ENCODE data around the gene LPCAT4.
"Not testable (repeated sequence)": the region's sequence is repeated elsewhere in the genome, so short reads cannot be mapped to it uniquely, and the experiment has no call there.

LPCAT4 gene

GRCh38 chr15:34354286-34354685 is 12.7 kb downstream of the LPCAT4 start:
- no peak overlapping the region for H2BK12ac ChIP-seq (ENCODE audit: low read length)
- no peak overlapping the region for H2AFZ ChIP-seq (ENCODE audit: insufficient read depth, low read length, poor library complexity)
- no peak overlapping the region for H3K14ac ChIP-seq (ENCODE audit: low read length)
- no peak overlapping the region for H3K4me2 ChIP-seq (ENCODE audit: low read length)
- no peak overlapping the region for H3K4ac ChIP-seq (ENCODE audit: low read depth, low read length)
- H3K79me1 ChIP-seq (ENCODE audit: low read length), result no peaks in the 10 kb centered on the region
- H4K8ac ChIP-seq (ENCODE audit: low read depth, low read length), result no peak overlapping the region
- no peak overlapping the region for H3K23ac ChIP-seq (ENCODE audit: low read length)
- H3K4me1 ChIP-seq (ENCODE audit: control insufficient read depth in 1 of 2, insufficient read depth in 2 of 2, low read length in 2 of 2), result no peaks in the 10 kb centered on the region
- H3K4me3 ChIP-seq (ENCODE audit: low read depth, low read length), result no peak overlapping the region
- no peak overlapping the region for H3K18ac ChIP-seq (ENCODE audit: low read length)
- H3K36me3 ChIP-seq (ENCODE audit: control insufficient read depth in 1 of 2, insufficient read depth in 2 of 2, low read length in 2 of 2), result peaks cover 11 to 28% of the 10 kb centered on the region in 2 experiments
- WGBS (ENCODE audit: extremely low coverage, insufficient coverage, insufficient read length), result no CpG with 5 or more reads among the region's 7 CpGs
- H4K12ac ChIP-seq (ENCODE audit: low read depth, low read length), result no peak overlapping the region
- no peaks in the 10 kb centered on the region for H3K27me3 ChIP-seq (ENCODE audit: insufficient read depth, low read length)
- no peak overlapping the region for H2BK120ac ChIP-seq (ENCODE audit: insufficient read depth, low read length, poor library complexity)
- H4K91ac ChIP-seq (ENCODE audit: low read depth, low read length), result no peak overlapping the region
- no peak overlapping the region for H3K9ac ChIP-seq (ENCODE audit: low read length)
- H3K79me2 ChIP-seq (ENCODE audit: control insufficient read depth, insufficient read depth, low read length, poor library complexity), result no peaks in the 10 kb centered on the region
- no peak for DNase-seq
- no peak overlapping the region for H2AK5ac ChIP-seq (ENCODE audit: low read length)
- no peak overlapping the region for H3K27ac ChIP-seq (ENCODE audit: low read depth, low read length)
- no peaks in the 10 kb centered on the region for H3K9me3 ChIP-seq (ENCODE audit: insufficient read depth, low read depth, low read length)
- H2BK5ac ChIP-seq (ENCODE audit: low read depth, low read length, poor library complexity), result no peak overlapping the region

- DNase-seq, result no peak
- Histone ChIP-seq H3K79me1 (ENCODE audit: low read length) (no peaks in the 10 kb centered on the region), H3K14ac (ENCODE audit: low read length) (no peak overlapping the region), H4K8ac (ENCODE audit: low read depth, low read length) (no peak overlapping the region), H3K9me3 (ENCODE audit: insufficient read depth, low read depth, low read length) (no peaks in the 10 kb centered on the region), H2BK5ac (ENCODE audit: low read depth, low read length, poor library complexity) (no peak overlapping the region), H3K36me3 (ENCODE audit: control insufficient read depth in 1 of 2, insufficient read depth in 2 of 2, low read length in 2 of 2) (peaks cover 7 to 24% of the 10 kb centered on the region in 2 experiments), H3K27me3 (ENCODE audit: insufficient read depth, low read length) (no peaks in the 10 kb centered on the region), H3K18ac (ENCODE audit: low read length) (no peak overlapping the region), H3K79me2 (ENCODE audit: control insufficient read depth, insufficient read depth, low read length, poor library complexity) (no peaks in the 10 kb centered on the region), H3K4me2 (ENCODE audit: low read length) (no peak overlapping the region), H3K27ac (ENCODE audit: low read depth, low read length) (no peak overlapping the region), H3K4me1 (ENCODE audit: control insufficient read depth in 1 of 2, insufficient read depth in 2 of 2, low read length in 2 of 2) (no peaks in the 10 kb centered on the region), H3K4me3 (ENCODE audit: low read depth, low read length) (no peak overlapping the region), H2BK12ac (ENCODE audit: low read length) (no peak overlapping the region), H4K12ac (ENCODE audit: low read depth, low read length) (no peak overlapping the region), H3K23ac (ENCODE audit: low read length) (no peak overlapping the region), H2AFZ (ENCODE audit: insufficient read depth, low read length, poor library complexity) (no peak overlapping the region), H3K9ac (ENCODE audit: low read length) (no peak overlapping the region), H2AK5ac (ENCODE audit: low read length) (no peak overlapping the region), H4K91ac (ENCODE audit: low read depth, low read length) (no peak overlapping the region), H2BK120ac (ENCODE audit: insufficient read depth, low read length, poor library complexity) (no peak overlapping the region), H3K4ac (ENCODE audit: low read depth, low read length) (no peak overlapping the region)
- no CpG with 5 or more reads among the region's 2 CpGs for WGBS (ENCODE audit: extremely low coverage, insufficient coverage, insufficient read length)
Observed at GRCh38 chr15:34353627-34354026, 13.4 kb downstream of the LPCAT4 start.

GRCh38 chr15:34352996-34353395 is 14.0 kb downstream of the LPCAT4 start:
- H3K4me3 ChIP-seq (ENCODE audit: low read depth, low read length); H3K4me1 ChIP-seq (ENCODE audit: control insufficient read depth in 1 of 2, insufficient read depth in 2 of 2, low read length in 2 of 2); DNase-seq; H4K12ac ChIP-seq (ENCODE audit: low read depth, low read length); H3K9me3 ChIP-seq (ENCODE audit: insufficient read depth, low read depth, low read length); H2BK120ac ChIP-seq (ENCODE audit: insufficient read depth, low read length, poor library complexity); H3K4me2 ChIP-seq (ENCODE audit: low read length); H3K18ac ChIP-seq (ENCODE audit: low read length); H4K91ac ChIP-seq (ENCODE audit: low read depth, low read length); H3K14ac ChIP-seq (ENCODE audit: low read length); H2AK5ac ChIP-seq (ENCODE audit: low read length); H2BK12ac ChIP-seq (ENCODE audit: low read length); H3K79me2 ChIP-seq (ENCODE audit: control insufficient read depth, insufficient read depth, low read length, poor library complexity); H3K9ac ChIP-seq (ENCODE audit: low read length); H2BK5ac ChIP-seq (ENCODE audit: low read depth, low read length, poor library complexity); H2AFZ ChIP-seq (ENCODE audit: insufficient read depth, low read length, poor library complexity); H3K27ac ChIP-seq (ENCODE audit: low read depth, low read length); H3K23ac ChIP-seq (ENCODE audit: low read length); H3K79me1 ChIP-seq (ENCODE audit: low read length); H4K8ac ChIP-seq (ENCODE audit: low read depth, low read length); H3K4ac ChIP-seq (ENCODE audit: low read depth, low read length); H3K27me3 ChIP-seq (ENCODE audit: insufficient read depth, low read length): not testable (repeated sequence)
- WGBS (ENCODE audit: extremely low coverage, insufficient coverage, insufficient read length), result no CpG with 5 or more reads among the region's 12 CpGs
- peaks cover 5 to 19% of the 10 kb centered on the region in 2 experiments for H3K36me3 ChIP-seq (ENCODE audit: control insufficient read depth in 1 of 2, insufficient read depth in 2 of 2, low read length in 2 of 2)

- no peak overlapping the region for H3K4me2 ChIP-seq (ENCODE audit: low read length)
- no peak overlapping the region for H3K23ac ChIP-seq (ENCODE audit: low read length)
- no peak overlapping the region for H4K91ac ChIP-seq (ENCODE audit: low read depth, low read length)
- H3K9ac ChIP-seq (ENCODE audit: low read length), result no peak overlapping the region
- no peak overlapping the region for H2BK5ac ChIP-seq (ENCODE audit: low read depth, low read length, poor library complexity)
- H3K9me3 ChIP-seq (ENCODE audit: insufficient read depth, low read depth, low read length), result no peaks in the 10 kb centered on the region
- no peaks in the 10 kb centered on the region for H3K36me3 ChIP-seq (ENCODE audit: control insufficient read depth in 1 of 2, insufficient read depth in 2 of 2, low read length in 2 of 2)
- H2AK5ac ChIP-seq (ENCODE audit: low read length), result no peak overlapping the region
- no peak overlapping the region for H2AFZ ChIP-seq (ENCODE audit: insufficient read depth, low read length, poor library complexity)
- no peak overlapping the region for H4K12ac ChIP-seq (ENCODE audit: low read depth, low read length)
- no peak overlapping the region for H3K4me3 ChIP-seq (ENCODE audit: low read depth, low read length)
- H2BK120ac ChIP-seq (ENCODE audit: insufficient read depth, low read length, poor library complexity), result no peak overlapping the region
- no peak overlapping the region for H3K4ac ChIP-seq (ENCODE audit: low read depth, low read length)
- no peak for DNase-seq
- H4K8ac ChIP-seq (ENCODE audit: low read depth, low read length), result no peak overlapping the region
- H3K79me2 ChIP-seq (ENCODE audit: control insufficient read depth, insufficient read depth, low read length, poor library complexity), result no peaks in the 10 kb centered on the region
- H3K14ac ChIP-seq (ENCODE audit: low read length), result no peak overlapping the region
- H2BK12ac ChIP-seq (ENCODE audit: low read length), result no peak overlapping the region
- no CpG with 5 or more reads among the region's 4 CpGs for WGBS (ENCODE audit: extremely low coverage, insufficient coverage, insufficient read length)
- H3K79me1 ChIP-seq (ENCODE audit: low read length), result no peaks in the 10 kb centered on the region
- no peaks in the 10 kb centered on the region for H3K4me1 ChIP-seq (ENCODE audit: control insufficient read depth in 1 of 2, insufficient read depth in 2 of 2, low read length in 2 of 2)
- H3K27ac ChIP-seq (ENCODE audit: low read depth, low read length), result no peak overlapping the region
- no peak overlapping the region for H3K18ac ChIP-seq (ENCODE audit: low read length)
- no peaks in the 10 kb centered on the region for H3K27me3 ChIP-seq (ENCODE audit: insufficient read depth, low read length)
Observed at GRCh38 chr15:34349769-34350168, 17.2 kb downstream of the LPCAT4 start.
